Right lobe of liver (tissue), 6 donors: ENCODE results near the gene TAB2. TPM values are rescaled to one million over a fixed set of nuclear protein-coding genes. Genes with fewer than 3 reads are reported as not detected.

Experiments
- ATAC-seq, 4 donors: fragments of 200-7000 bp; cut with Tn5 transposase; one replicate each; pipeline ENCODE4 v1.9.1; 2020; ENCODE audit warnings: mild to moderate bottlenecking in 4 of 4, moderate library complexity in 4 of 4
- DNase-seq, 3 donors: peaks; one replicate each; pipeline ENCODE4 v3.0.0-alpha.2; 2020
- H3K27ac ChIP-seq, 3 donors: fragments of 200-600 bp; one replicate each; pipeline ENCODE4 v1.8.0; 2022
- H3K27me3 ChIP-seq, 2 donors: fragments of 200-600 bp; one replicate each; pipeline ENCODE4 v1.8.0; 2022
- H3K36me3 ChIP-seq, 4 donors: fragments of 200-600 bp; sonication (generic) in 1 of 4; one replicate each; pipeline versions ENCODE4 v1.5.1 to v1.8.0; 2017 to 2022; ENCODE audit warnings: control low read depth in 1 of 4
- H3K4me1 ChIP-seq, 4 donors: fragments of 200-600 bp; sonication (generic) in 1 of 4; one replicate each; pipeline versions ENCODE4 v1.5.1 to v1.8.0; 2017 to 2022; ENCODE audit warnings: control low read depth in 1 of 4
- H3K4me3 ChIP-seq, 3 donors: fragments of 200-600 bp; one replicate each; pipeline ENCODE4 v1.8.0; 2022
- H3K9me3 ChIP-seq, 4 donors: fragments of 200-600 bp; sonication (generic) in 1 of 4; one replicate each; pipeline versions ENCODE4 v1.5.1 to v1.8.0; 2017 to 2022; ENCODE audit warnings: control low read depth in 1 of 4
- CTCF ChIP-seq, 4 donors: fragments of 200-600 bp in 3 of 4; fragments of 450-650 bp in 1 of 4; IDR thresholded peaks; one replicate each; pipeline versions ENCODE4 v1.5.1 to v1.8.0; 2016 to 2022; ENCODE audit warnings: antibody characterized with exemption in 4 of 4, mild to moderate bottlenecking in 2 of 4
- POLR2A ChIP-seq: fragments of 450-650 bp; IDR thresholded peaks from one replicate; pipeline ENCODE4 v1.6.1; 2017; ENCODE audit warnings: antibody characterized with exemption, mild to moderate bottlenecking
- WGBS: methylation state at CpG from one replicate; pipeline ENCODE4 v1.1.6; 2018; ENCODE audit warnings: low coverage, low lambda C conversion rate; ENCODE audit not compliant: insufficient coverage; ENCODE audit errors: missing lambda C conversion rate; 5-methylcytosine and 5-hydroxymethylcytosine counted together
- intact Hi-C, 2 donors: fragments of 100-400 bp; cut with DNase I; formaldehyde crosslinking; loops; one replicate each; pipeline versions ENCODE4 v1.11.2 to v1.14.1; 2022
- total RNA-seq, 6 experiments: library from RNA; depleted of rRNA in 2 of 6; stranded (reverse); fragments of >200 nt in 2 of 6; fragmentation: NEBNext Ultra II Directional in 3 of 6; extraction: Animal tissue kit (Norgen Biotek cat#: 25700) in 3 of 6; gene quantifications; one replicate each; pipeline versions ENCODE4 v1.1.0 to v1.2.4, GENCODE V29; 2016 to 2023
- donor health status: DM: no; HTN: yes; CAD: no.
- donor health status: DM: no; HTN: no; CAD: no.
- donor health status: DM: no; HTN: no; CAD: no.
- donor health status: DM: no; HTN: yes; CAD: no.
- donor health status: DM: no; HTN: yes; CAD: no.

The TAB2 gene
- total RNA-seq, 6 experiments from 2014 or later, result 25.5 to 33.1 (median 30.2) TPM

GRCh38 chr6:149366267-149366921, 48.9 kb downstream of the TAB2 start:
- H3K27ac ChIP-seq, result no peak overlapping the region
- peaks cover 0 to 9% (median 3%) of the 10 kb centered on the region in 4 donors for H3K4me1 ChIP-seq
- WGBS, result 65% methylated on average over 4 of the region's 4 CpGs

GRCh38 chr6:149368065-149368464, 50.6 kb downstream of the TAB2 start:
- no peak overlapping the region for H3K4me3 ChIP-seq
- H3K36me3 ChIP-seq, result no peaks in the 10 kb centered on the region
- 100% methylated on average over 1 of the region's 1 CpG for WGBS
- no peak for TF ChIP-seq CTCF (IDR thresholded peaks at IDR 0.05)
- no peak for TF ChIP-seq POLR2A
- intact Hi-C loops, result no loop called here
- peak in 1 of 4 donors; percentile 20 for ATAC-seq
- H3K27me3 ChIP-seq, result no peaks in the 10 kb centered on the region
- H3K9me3 ChIP-seq, result no peaks in the 10 kb centered on the region
- H3K4me1 ChIP-seq, result peaks cover 0 to 9% (median 3%) of the 10 kb centered on the region in 4 donors
- no peak for DNase-seq
- H3K27ac ChIP-seq, result no peak overlapping the region

More at GRCh38 chr6:149366267-149366921, 48.9 kb downstream of the TAB2 start:
- ATAC-seq, result no peak
- Histone ChIP-seq H3K4me3 (no peak overlapping the region), H3K9me3 (no peaks in the 10 kb centered on the region), H3K36me3 (no peaks in the 10 kb centered on the region), H3K27me3 (no peaks in the 10 kb centered on the region)
- TF ChIP-seq POLR2A (no peak), CTCF (IDR thresholded peaks at IDR 0.05) (no peak)
- intact Hi-C loops, result no loop called here
- DNase-seq, result no peak

GRCh38 chr6:149371154-149371553, 53.6 kb downstream of the TAB2 start:
- Histone ChIP-seq H3K36me3 (no peaks in the 10 kb centered on the region), H3K9me3 (no peaks in the 10 kb centered on the region), H3K4me3 (no peak overlapping the region), H3K27ac (no peak overlapping the region), H3K4me1 (no peaks in the 10 kb centered on the region), H3K27me3 (no peaks in the 10 kb centered on the region)
- ATAC-seq (peak in 2 of 4 donors; percentile 27 to 30), DNase-seq (no peak)
- intact Hi-C loops, result no loop called here
- TF ChIP-seq POLR2A (no peak), CTCF (IDR thresholded peaks at IDR 0.05) (no peak)

- H3K36me3 ChIP-seq, result no peaks in the 10 kb centered on the region
- WGBS, result 71% methylated on average over 2 of the region's 2 CpGs
- TF ChIP-seq CTCF (IDR thresholded peaks at IDR 0.05) (no peak), POLR2A (no peak)
- no peak for DNase-seq
- no peak for ATAC-seq
- H3K27ac ChIP-seq, result no peak overlapping the region
- H3K27me3 ChIP-seq, result no peaks in the 10 kb centered on the region
- intact Hi-C loops, result no loop called here
- no peaks in the 10 kb centered on the region for H3K9me3 ChIP-seq
- no peak overlapping the region for H3K4me3 ChIP-seq
- no peaks in the 10 kb centered on the region for H3K4me1 ChIP-seq
Measured at GRCh38 chr6:149372062-149372461, 54.5 kb downstream of the TAB2 start.
